HUES64 (cell line): ENCODE measurements around the gene SHROOM3.

Source experiments
- H3K27ac ChIP-seq: 2 replicates; pipeline ENCODE4 v1.7.0; 2013; ENCODE audit warnings: low read depth, low read length, inconsistent platforms
- H3K27me3 ChIP-seq: 2 replicates; pipeline ENCODE4 v1.6.1; 2013; ENCODE audit warnings: mild to moderate bottlenecking, low read length; ENCODE audit not compliant: insufficient read depth
- H3K36me3 ChIP-seq: 2 replicates; pipeline ENCODE4 v1.6.1; 2013; ENCODE audit warnings: mild to moderate bottlenecking, low read length; ENCODE audit not compliant: insufficient read depth
- H3K4me1 ChIP-seq: 2 replicates; pipeline ENCODE4 v1.6.1; 2013; ENCODE audit warnings: mild to moderate bottlenecking, low read length, moderate library complexity; ENCODE audit not compliant: insufficient read depth
- H3K4me3 ChIP-seq: 2 replicates; pipeline ENCODE4 v1.5.1; 2013; ENCODE audit warnings: mild to moderate bottlenecking, low read length, moderate library complexity
- H3K9ac ChIP-seq: 2 replicates; pipeline ENCODE4 v1.6.1; 2013; ENCODE audit warnings: mild to moderate bottlenecking, low read depth, low read length
- H3K9me3 ChIP-seq: 2 replicates; pipeline ENCODE4 v1.6.1; 2013; ENCODE audit warnings: low read depth, low read length; ENCODE audit not compliant: insufficient read depth
- WGBS: fragments of 150-250, 120-280 bp; methylation state at CpG from one replicate; pipeline ENCODE4 v1.1.7; 2013; ENCODE audit warnings: missing lambda C conversion rate; 5-methylcytosine and 5-hydroxymethylcytosine counted together

Gene SHROOM3

DNA sequence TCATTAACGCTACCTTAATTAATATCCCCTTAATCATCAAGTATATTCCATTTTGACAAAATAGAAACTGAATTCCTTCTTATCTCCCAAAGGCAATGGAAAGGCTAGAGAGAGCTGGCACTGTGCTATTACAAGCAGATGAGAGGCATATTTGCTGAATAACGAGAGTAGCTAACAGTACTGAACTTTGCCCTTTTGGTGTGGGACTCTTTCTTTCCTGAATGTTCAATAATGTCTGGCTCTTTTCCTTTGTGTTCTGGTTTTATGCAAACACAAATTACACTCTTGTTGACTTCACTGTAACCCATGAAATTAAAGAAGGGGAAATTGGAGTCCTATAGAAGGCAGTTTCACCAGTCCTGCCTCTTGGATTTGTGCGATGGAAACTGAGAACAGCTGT lies 63.5 kb downstream of the SHROOM3 start:
- Histone ChIP-seq H3K27me3 (no peaks in the 10 kb centered on the region), H3K4me3 (no peak overlapping the region), H3K9me3 (no peaks in the 10 kb centered on the region), H3K27ac (no peak overlapping the region), H3K9ac (no peak overlapping the region), H3K36me3 (no peaks in the 10 kb centered on the region), H3K4me1 (no peaks in the 10 kb centered on the region)
- 98% methylated on average over 2 of the region's 3 CpGs for WGBS

GRCh38 chr4:76499461-76499860 lies 64.4 kb downstream of the SHROOM3 start:
- Histone ChIP-seq H3K27ac (no peak overlapping the region), H3K9ac (no peak overlapping the region), H3K27me3 (no peaks in the 10 kb centered on the region), H3K36me3 (no peaks in the 10 kb centered on the region), H3K4me3 (no peak overlapping the region), H3K4me1 (no peaks in the 10 kb centered on the region), H3K9me3 (no peaks in the 10 kb centered on the region)
- WGBS, result 84% methylated on average over 4 of the region's 4 CpGs

GRCh38 chr4:76502886-76503285 lies 67.9 kb downstream of the SHROOM3 start:
- no CpG with 5 or more reads among the region's 1 CpG for WGBS
- Histone ChIP-seq H3K4me1 (no peaks in the 10 kb centered on the region), H3K9me3 (no peaks in the 10 kb centered on the region), H3K27ac (no peak overlapping the region), H3K27me3 (no peaks in the 10 kb centered on the region), H3K4me3 (no peak overlapping the region), H3K36me3 (no peaks in the 10 kb centered on the region), H3K9ac (no peak overlapping the region)

GRCh38 chr4:76504613-76505465 lies 69.8 kb downstream of the SHROOM3 start:
- WGBS, result 98% methylated on average over 2 of the region's 2 CpGs
- H3K4me1 ChIP-seq, result no peaks in the 10 kb centered on the region
- no peak overlapping the region for H3K9ac ChIP-seq
- H3K9me3 ChIP-seq, result no peaks in the 10 kb centered on the region
- H3K36me3 ChIP-seq, result no peaks in the 10 kb centered on the region
- no peaks in the 10 kb centered on the region for H3K27me3 ChIP-seq
- H3K27ac ChIP-seq, result no peak overlapping the region
- H3K4me3 ChIP-seq, result no peak overlapping the region

GRCh38 chr4:76511947-76512346 lies 76.9 kb downstream of the SHROOM3 start:
- Histone ChIP-seq H3K4me3 (no peak overlapping the region), H3K27ac (no peak overlapping the region), H3K36me3 (no peaks in the 10 kb centered on the region), H3K27me3 (no peaks in the 10 kb centered on the region), H3K9me3 (peaks cover 8% of the 10 kb centered on the region), H3K4me1 (peaks cover 3% of the 10 kb centered on the region; the same call in 1 of the 2 replicates), H3K9ac (no peak overlapping the region)
- 85% methylated on average over 1 of the region's 1 CpG for WGBS

DNA sequence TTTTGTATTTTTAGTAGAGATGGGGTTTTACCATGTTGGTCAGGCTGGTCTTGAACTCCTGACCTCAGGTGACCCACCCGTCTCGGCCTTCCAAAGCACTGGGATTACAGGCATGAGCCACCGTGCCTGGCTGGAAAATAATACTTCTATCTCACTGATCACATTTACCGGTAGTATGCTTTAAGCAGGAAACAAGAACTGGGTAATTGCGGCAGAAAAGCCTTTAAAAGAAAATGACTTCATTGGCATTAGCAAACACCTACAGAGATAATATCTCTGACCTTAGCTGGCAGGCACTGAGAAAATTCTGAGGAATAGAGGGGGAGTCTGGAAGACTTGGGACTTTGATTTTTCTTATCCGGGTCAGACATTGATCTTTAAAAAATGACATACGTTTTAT lies 78.5 kb downstream of the SHROOM3 start:
- H3K9me3 ChIP-seq, result peaks cover 8% of the 10 kb centered on the region
- no peak overlapping the region for H3K27ac ChIP-seq
- no peak overlapping the region for H3K4me3 ChIP-seq
- H3K4me1 ChIP-seq, result peaks cover 8% of the 10 kb centered on the region; the same call in 1 of the 2 replicates
- H3K9ac ChIP-seq, result no peak overlapping the region
- H3K27me3 ChIP-seq, result no peaks in the 10 kb centered on the region
- no peaks in the 10 kb centered on the region for H3K36me3 ChIP-seq
- WGBS, result 91% methylated on average over 6 of the region's 7 CpGs

DNA sequence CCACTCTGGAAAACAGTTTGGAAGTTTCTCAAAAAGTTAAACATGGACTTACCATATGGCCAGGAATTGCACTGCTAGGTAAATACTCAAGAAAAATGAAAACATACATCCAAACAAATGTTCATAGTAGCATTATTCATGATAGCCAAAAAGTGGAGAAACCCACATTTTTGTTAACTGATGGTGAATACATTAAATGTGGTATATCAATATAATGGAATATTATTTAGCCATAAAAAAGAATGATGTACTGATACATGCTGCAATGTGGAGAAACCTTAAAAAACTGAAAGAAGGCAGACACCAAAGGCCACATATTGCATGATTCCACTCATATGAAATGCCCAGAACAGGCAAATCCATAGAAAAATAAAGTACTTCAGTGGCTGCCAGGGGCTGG lies 79.1 kb downstream of the SHROOM3 start:
- peaks cover 8% of the 10 kb centered on the region; the same call in 1 of the 2 replicates for H3K4me1 ChIP-seq
- H3K9ac ChIP-seq, result no peak overlapping the region
- H3K9me3 ChIP-seq, result peaks cover 8% of the 10 kb centered on the region
- no peak overlapping the region for H3K27ac ChIP-seq
- no peaks in the 10 kb centered on the region for H3K36me3 ChIP-seq
- H3K4me3 ChIP-seq, result no peak overlapping the region
- no peaks in the 10 kb centered on the region for H3K27me3 ChIP-seq

- no peak overlapping the region for H3K4me3 ChIP-seq
- 92% methylated on average over 1 of the region's 2 CpGs for WGBS
- H3K9ac ChIP-seq, result no peak overlapping the region
- peaks cover 8% of the 10 kb centered on the region for H3K9me3 ChIP-seq
- H3K36me3 ChIP-seq, result no peaks in the 10 kb centered on the region
- peaks cover 8% of the 10 kb centered on the region; the same call in 1 of the 2 replicates for H3K4me1 ChIP-seq
- H3K27me3 ChIP-seq, result no peaks in the 10 kb centered on the region
- no peak overlapping the region for H3K27ac ChIP-seq
Observed at GRCh38 chr4:76515975-76516843, 81.2 kb downstream of the SHROOM3 start.

DNA sequence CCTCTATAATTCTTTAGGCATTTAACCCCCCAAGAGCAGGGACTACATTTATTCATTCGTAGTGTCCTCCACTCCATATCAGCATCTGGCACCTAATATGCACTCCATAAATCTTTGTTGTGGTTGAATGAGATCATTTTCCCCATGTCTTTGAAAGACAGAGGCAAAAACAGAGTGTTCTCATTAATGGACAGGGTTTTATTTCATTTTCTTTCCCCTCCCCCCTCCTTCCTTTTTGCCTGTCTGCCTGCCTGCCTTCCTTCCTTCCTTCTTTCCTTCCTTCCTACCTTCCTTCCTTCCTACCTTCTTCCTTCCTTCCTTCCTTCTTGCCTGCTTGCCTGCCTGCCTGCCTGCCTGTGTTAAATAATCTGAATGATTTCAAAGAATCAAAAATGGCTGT lies 83.2 kb downstream of the SHROOM3 start:
- H3K36me3 ChIP-seq, result no peaks in the 10 kb centered on the region
- WGBS, result no CpG with 5 or more reads among the region's 1 CpG

GRCh38 chr4:76523593-76523992 lies 88.6 kb downstream of the SHROOM3 start:
- WGBS, result 89% methylated on average over 6 of the region's 6 CpGs
- no peaks in the 10 kb centered on the region for H3K36me3 ChIP-seq

More for the DNA sequence above, 83.2 kb downstream of the SHROOM3 start:
- H3K4me3 ChIP-seq, result no peak overlapping the region
- peaks cover 14% of the 10 kb centered on the region for H3K9me3 ChIP-seq
- no peaks in the 10 kb centered on the region for H3K27me3 ChIP-seq
- H3K9ac ChIP-seq, result no peak overlapping the region
- H3K4me1 ChIP-seq, result peaks cover 8% of the 10 kb centered on the region; the same call in 1 of the 2 replicates
- H3K27ac ChIP-seq, result no peak overlapping the region

GRCh38 chr4:76525751-76526150 lies 90.7 kb downstream of the SHROOM3 start:
- no peaks in the 10 kb centered on the region; the same call in 1 of the 2 replicates for H3K4me1 ChIP-seq
- H3K27ac ChIP-seq, result no peak overlapping the region
- WGBS, result 93% methylated on average over 4 of the region's 4 CpGs

More at GRCh38 chr4:76523593-76523992, 88.6 kb downstream of the SHROOM3 start:
- no peak overlapping the region for H3K9ac ChIP-seq
- H3K4me1 ChIP-seq, result no peaks in the 10 kb centered on the region; the same call in 1 of the 2 replicates
- H3K27ac ChIP-seq, result no peak overlapping the region
- no peak overlapping the region for H3K4me3 ChIP-seq
- H3K27me3 ChIP-seq, result no peaks in the 10 kb centered on the region
- peaks cover 6% of the 10 kb centered on the region; the same call in 1 of the 2 replicates for H3K9me3 ChIP-seq

More at GRCh38 chr4:76525751-76526150, 90.7 kb downstream of the SHROOM3 start:
- H3K27me3 ChIP-seq, result no peaks in the 10 kb centered on the region
- peaks cover 6% of the 10 kb centered on the region; the same call in 1 of the 2 replicates for H3K9me3 ChIP-seq
- no peak overlapping the region for H3K9ac ChIP-seq
- H3K4me3 ChIP-seq, result no peak overlapping the region
- no peaks in the 10 kb centered on the region for H3K36me3 ChIP-seq
